H1 (cell line): Measurements from ENCODE around the gene TFF1.

Experiments
- ASH2L ChIP-seq: fragments of 200-600, 300-600 bp; sonication (generic); IDR thresholded peaks from one replicate; pipeline ENCODE4 v1.7.1; 2017; ENCODE audit warnings: low read length
- CTCF ChIP-seq, 3 experiments: IDR thresholded peaks; 1 replicate in 2 of 3; 2 replicates in 1 of 3; pipeline versions ENCODE4 v1.5.1 to v1.6.1; 2011; ENCODE audit warnings: low read length in 3 of 3, mild to moderate bottlenecking in 3 of 3, inconsistent platforms in 2 of 3, low read depth in 1 of 3, moderate library complexity in 1 of 3; ENCODE audit not compliant: insufficient read depth in 1 of 3; ENCODE audit errors: control extremely low read depth in 1 of 3
- EP300 ChIP-seq, 2 experiments: IDR thresholded peaks; 1 replicate in 1 of 2; 2 replicates in 1 of 2; pipeline ENCODE4 v1.6.1; 2011 to 2012; ENCODE audit warnings: low read depth in 2 of 2, low read length in 2 of 2, mild to moderate bottlenecking in 2 of 2, borderline replicate concordance in 1 of 2, inconsistent platforms in 1 of 2, moderate library complexity in 1 of 2
- EZH2 ChIP-seq: fragments of 200-600 bp; sonication (generic); IDR thresholded peaks from 2 replicates; pipeline ENCODE4 v1.7.1; 2012; ENCODE audit warnings: low read depth, mild to moderate bottlenecking, moderate library complexity, low read length, inconsistent platforms; ENCODE audit not compliant: severe bottlenecking
- JUN ChIP-seq: IDR thresholded peaks from 2 replicates; pipeline ENCODE4 v1.6.1; 2011; ENCODE audit warnings: low read depth, mild to moderate bottlenecking, improper control_type of control experiment, low read length
- JUND ChIP-seq: IDR thresholded peaks from 2 replicates; pipeline ENCODE4 v1.6.1; 2011; ENCODE audit warnings: mild to moderate bottlenecking, improper control_type of control experiment, low read length
- KDM5A ChIP-seq: fragments of 200-600 bp; IDR thresholded peaks from 2 replicates; pipeline ENCODE4 v1.7.1; 2012; ENCODE audit warnings: mild to moderate bottlenecking, low read length, inconsistent platforms, mixed read lengths
- POLR2A ChIP-seq, 2 experiments: IDR thresholded peaks; 1 replicate in 1 of 2; 2 replicates in 1 of 2; pipeline ENCODE4 v1.6.1; 2011; ENCODE audit warnings: low read depth in 2 of 2, low read length in 2 of 2, mild to moderate bottlenecking in 2 of 2; ENCODE audit errors: control extremely low read depth in 1 of 2
- SIRT6 ChIP-seq: IDR thresholded peaks from one replicate; pipeline ENCODE4 v1.7.1; 2012; ENCODE audit warnings: low read length, inconsistent platforms
- SP4 ChIP-seq: IDR thresholded peaks from 2 replicates; pipeline ENCODE4 v1.6.1; 2012; ENCODE audit warnings: low read length, inconsistent platforms
- SRF ChIP-seq: IDR thresholded peaks from 2 replicates; pipeline ENCODE4 v1.6.1; 2011; ENCODE audit warnings: mild to moderate bottlenecking, low read depth, low read length, moderate library complexity
- SUZ12 ChIP-seq: fragments of 200-600 bp; sonication (generic); IDR thresholded peaks from 2 replicates; pipeline ENCODE4 v1.6.1; 2012; ENCODE audit warnings: mild to moderate bottlenecking, inconsistent platforms, low read length, moderate library complexity, mixed read lengths
- ZNF274 ChIP-seq: IDR thresholded peaks from 2 replicates; pipeline ENCODE4 v1.7.0; 2012; ENCODE audit warnings: low read length, borderline replicate concordance; ENCODE audit errors: extremely low read depth
- TF ChIP-seq, protein P1 (sequence below): IDR thresholded peaks from 2 replicates; pipeline ENCODE4 v1.6.1; 2012; ENCODE audit warnings: inconsistent platforms

- TF ChIP-seq ZNF274 (no peak), CTCF (IDR thresholded peaks at IDR 0.05; ENCODE audit: control extremely low read depth in 1 of 3, insufficient read depth in 1 of 3, low read depth in 1 of 3, low read length in 3 of 3) (peak; percentile 46 to 69 (median 60)), EP300 (IDR thresholded peaks at IDR 0.05; ENCODE audit: borderline replicate concordance in 1 of 2, low read depth in 2 of 2, low read length in 2 of 2) (no peak), SP4 (no peak), SUZ12 (no peak), EZH2 (no peak), POLR2A (IDR thresholded peaks at IDR 0.05; ENCODE audit: control extremely low read depth in 1 of 2, low read depth in 2 of 2, low read length in 2 of 2) (no peak), KDM5A (no peak), JUND (no peak), SIRT6 (no peak), SRF (no peak), JUN (no peak), ASH2L (no peak)
- TF ChIP-seq, protein P1, sequence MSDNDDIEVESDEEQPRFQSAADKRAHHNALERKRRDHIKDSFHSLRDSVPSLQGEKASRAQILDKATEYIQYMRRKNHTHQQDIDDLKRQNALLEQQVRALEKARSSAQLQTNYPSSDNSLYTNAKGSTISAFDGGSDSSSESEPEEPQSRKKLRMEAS = no peak
Observed at GRCh38 chr21:42411197-42411869, 45.0 kb upstream of the TFF1 start.
